OCI-LY7 (cell line): Measurements from ENCODE around the gene PPP1R37. TPM values are rescaled to one million over a fixed set of nuclear protein-coding genes. Genes with fewer than 3 reads are reported as not detected.

Experiments used
- BruUV-seq: library from RNA; stranded (reverse); fragments of 400-500 nt; replicated peaks from 2 replicates; lab custom pipeline; 2021; lab: Mats Ljungman, UMichigan
- CTCF ChIA-PET: fragments of 300-600 bp; sonication (Branson Sonifier 250); formaldehyde crosslinking; loops from one replicate; lab custom pipeline; 2022; ENCODE audit warnings: antibody characterized with exemption; ENCODE audit not compliant: unreplicated experiment; lab: Charles Lee
- POLR2A ChIA-PET: fragments of 300-600 bp; sonication (Branson Sonifier 250); formaldehyde crosslinking; loops from one replicate; lab custom pipeline; 2022; ENCODE audit warnings: antibody characterized with exemption; lab: Charles Lee
- DNase-seq: peaks from one replicate; pipeline ENCODE4 v3.0.0-alpha.2; 2015; ENCODE audit warnings: low spot score
- H2AFZ ChIP-seq: fragments of 200-600 bp; sonication (generic), shearing (Covaris generic); 2 replicates; pipeline ENCODE4 v1.6.1; 2014; ENCODE audit warnings: mild to moderate bottlenecking, antibody characterized with exemption, low read length, moderate library complexity
- H3K27ac ChIP-seq: fragments of 200-600 bp; sonication (generic); 2 replicates; pipeline ENCODE4 v1.5.1; 2014; ENCODE audit warnings: mixed run types, low read depth, mild to moderate bottlenecking, moderate library complexity, low read length, inconsistent platforms; ENCODE audit not compliant: poor library complexity, severe bottlenecking
- H3K36me3 ChIP-seq: fragments of 200-600 bp; sonication (generic); 2 replicates; pipeline ENCODE4 v1.6.1; 2014; ENCODE audit warnings: mild to moderate bottlenecking, antibody characterized with exemption, low read length, moderate library complexity, mixed read lengths; ENCODE audit not compliant: insufficient read depth
- H3K4me1 ChIP-seq: fragments of 200-600 bp; sonication (generic); 2 replicates; pipeline ENCODE4 v1.5.1; 2014; ENCODE audit warnings: mild to moderate bottlenecking, low read length; ENCODE audit not compliant: insufficient read depth, poor library complexity, severe bottlenecking
- H3K4me2 ChIP-seq: fragments of 200-600 bp; sonication (generic); 2 replicates; pipeline ENCODE4 v1.6.1; 2014; ENCODE audit warnings: mild to moderate bottlenecking, low read length
- H3K4me3 ChIP-seq: fragments of 200-600 bp; sonication (generic); 2 replicates; pipeline ENCODE4 v1.5.1; 2014; ENCODE audit warnings: mild to moderate bottlenecking, low read depth, low read length; ENCODE audit not compliant: poor library complexity, severe bottlenecking
- H3K79me2 ChIP-seq: fragments of 200-600 bp; sonication (generic); 2 replicates; pipeline ENCODE4 v1.6.1; 2016; ENCODE audit warnings: low read depth, mild to moderate bottlenecking, low read length, moderate library complexity, mixed read lengths; ENCODE audit not compliant: insufficient read depth
- H3K9me2 ChIP-seq: fragments of 200-600 bp; sonication (generic); 2 replicates; pipeline ENCODE4 v1.6.1; 2016; ENCODE audit warnings: mild to moderate bottlenecking, low read length, mixed read lengths; ENCODE audit not compliant: insufficient read depth
- H3K9me3 ChIP-seq: fragments of 200-600 bp; sonication (generic); 2 replicates; pipeline ENCODE4 v1.6.1; 2014; ENCODE audit warnings: mild to moderate bottlenecking, mixed run types, low read length, mixed read lengths
- H4K20me1 ChIP-seq: fragments of 200-600 bp; sonication (generic); 2 replicates; pipeline ENCODE4 v1.6.1; 2014; ENCODE audit warnings: mild to moderate bottlenecking, antibody characterized with exemption, low read length, moderate library complexity, mixed read lengths; ENCODE audit not compliant: insufficient read depth
- EZH2phosphoT487 ChIP-seq: fragments of 200-600 bp; sonication (generic); IDR thresholded peaks from 2 replicates; pipeline ENCODE4 v1.6.1; 2018; ENCODE audit warnings: low read depth, borderline replicate concordance, mild to moderate bottlenecking, mixed run types, antibody characterized with exemption, low read length, moderate library complexity, mixed read lengths
- intact Hi-C: fragments of 100-400 bp; cut with micrococcal nuclease; formaldehyde crosslinking; loops from one replicate; pipeline ENCODE4 v1.10.0; 2022; ENCODE audit not compliant: unreplicated experiment
- total RNA-seq, 2 experiments: library from RNA; depleted of rRNA in 1 of 2; stranded (reverse); fragments of >200 nt in 1 of 2; shearing (Covaris generic) in 1 of 2; gene quantifications; 2 replicates each; pipeline ENCODE4 v1.2.3, GENCODE V29; 2014 to 2022
- TF ChIP-seq, protein P1 (sequence below): fragments of 200-600 bp; sonication (generic); conservative IDR thresholded peaks from 2 replicates; pipeline ENCODE4 v1.5.1; 2014; ENCODE audit warnings: mild to moderate bottlenecking, antibody characterized with exemption, low read length, moderate library complexity, mixed read lengths

The PPP1R37 gene
- total RNA-seq, 2 experiments from 2014 or later: 24.7 to 48.6 TPM

DNA sequence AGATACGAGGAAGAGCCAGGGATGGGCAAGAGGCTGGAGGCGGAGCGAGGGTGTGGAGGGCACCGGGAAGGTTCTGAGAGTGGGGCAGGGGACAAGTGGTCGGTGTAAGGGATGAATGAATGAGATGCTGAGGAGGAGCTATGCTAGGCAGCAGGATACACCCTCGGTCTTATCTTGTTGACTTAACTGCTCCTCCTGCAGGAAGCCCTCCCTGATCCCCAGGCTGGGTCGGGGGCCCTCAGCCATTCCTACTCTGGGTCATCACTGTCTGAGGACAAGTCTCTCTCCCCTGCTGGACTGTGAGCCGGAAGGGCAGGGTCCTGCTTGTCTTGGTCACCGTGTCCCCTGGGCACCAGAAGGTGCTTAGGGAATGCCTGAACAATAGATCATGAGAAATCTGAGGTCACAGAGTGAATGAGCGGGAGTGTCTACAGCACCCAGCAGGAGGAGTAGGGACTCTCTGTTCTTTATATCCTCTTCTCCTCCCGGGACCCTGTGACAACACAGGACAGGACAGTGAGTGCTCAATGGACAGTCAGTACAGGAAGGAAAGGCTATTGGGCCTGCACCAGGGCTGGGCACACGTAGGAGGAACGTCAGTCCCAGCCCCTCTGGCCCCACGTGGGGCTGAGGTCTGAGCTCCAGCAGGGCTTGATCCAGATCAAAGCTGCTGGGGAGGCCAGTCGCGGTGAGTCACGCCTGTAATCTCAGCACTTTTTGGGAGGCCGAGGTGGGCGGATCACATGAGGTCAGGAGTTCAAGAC lies 61.3 kb downstream of the PPP1R37 start:
- Histone ChIP-seq H3K36me3 (no peaks in the 10 kb centered on the region; the same call in 1 of the 2 replicates), H3K9me3 (no peaks in the 10 kb centered on the region), H3K9me2 (no peaks in the 10 kb centered on the region), H3K79me2 (no peaks in the 10 kb centered on the region), H3K4me3 (no peak overlapping the region), H3K4me2 (peak overlapping the region; percentile 12; the same call in 1 of the 2 replicates), H3K4me1 (peaks cover 11% of the 10 kb centered on the region), H3K27ac (no peak overlapping the region), H4K20me1 (no peaks in the 10 kb centered on the region), H2AFZ (no peak overlapping the region)
- TF ChIP-seq, protein P1, sequence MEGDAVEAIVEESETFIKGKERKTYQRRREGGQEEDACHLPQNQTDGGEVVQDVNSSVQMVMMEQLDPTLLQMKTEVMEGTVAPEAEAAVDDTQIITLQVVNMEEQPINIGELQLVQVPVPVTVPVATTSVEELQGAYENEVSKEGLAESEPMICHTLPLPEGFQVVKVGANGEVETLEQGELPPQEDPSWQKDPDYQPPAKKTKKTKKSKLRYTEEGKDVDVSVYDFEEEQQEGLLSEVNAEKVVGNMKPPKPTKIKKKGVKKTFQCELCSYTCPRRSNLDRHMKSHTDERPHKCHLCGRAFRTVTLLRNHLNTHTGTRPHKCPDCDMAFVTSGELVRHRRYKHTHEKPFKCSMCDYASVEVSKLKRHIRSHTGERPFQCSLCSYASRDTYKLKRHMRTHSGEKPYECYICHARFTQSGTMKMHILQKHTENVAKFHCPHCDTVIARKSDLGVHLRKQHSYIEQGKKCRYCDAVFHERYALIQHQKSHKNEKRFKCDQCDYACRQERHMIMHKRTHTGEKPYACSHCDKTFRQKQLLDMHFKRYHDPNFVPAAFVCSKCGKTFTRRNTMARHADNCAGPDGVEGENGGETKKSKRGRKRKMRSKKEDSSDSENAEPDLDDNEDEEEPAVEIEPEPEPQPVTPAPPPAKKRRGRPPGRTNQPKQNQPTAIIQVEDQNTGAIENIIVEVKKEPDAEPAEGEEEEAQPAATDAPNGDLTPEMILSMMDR: no peak
- no peak for TF ChIP-seq EZH2phosphoT487
- intact Hi-C loops: no loop called here
- ChIA-PET CTCF (no interaction called here), POLR2A (no interaction called here)
- no peak for DNase-seq
- BruUV-seq: no TSS peak

DNA sequence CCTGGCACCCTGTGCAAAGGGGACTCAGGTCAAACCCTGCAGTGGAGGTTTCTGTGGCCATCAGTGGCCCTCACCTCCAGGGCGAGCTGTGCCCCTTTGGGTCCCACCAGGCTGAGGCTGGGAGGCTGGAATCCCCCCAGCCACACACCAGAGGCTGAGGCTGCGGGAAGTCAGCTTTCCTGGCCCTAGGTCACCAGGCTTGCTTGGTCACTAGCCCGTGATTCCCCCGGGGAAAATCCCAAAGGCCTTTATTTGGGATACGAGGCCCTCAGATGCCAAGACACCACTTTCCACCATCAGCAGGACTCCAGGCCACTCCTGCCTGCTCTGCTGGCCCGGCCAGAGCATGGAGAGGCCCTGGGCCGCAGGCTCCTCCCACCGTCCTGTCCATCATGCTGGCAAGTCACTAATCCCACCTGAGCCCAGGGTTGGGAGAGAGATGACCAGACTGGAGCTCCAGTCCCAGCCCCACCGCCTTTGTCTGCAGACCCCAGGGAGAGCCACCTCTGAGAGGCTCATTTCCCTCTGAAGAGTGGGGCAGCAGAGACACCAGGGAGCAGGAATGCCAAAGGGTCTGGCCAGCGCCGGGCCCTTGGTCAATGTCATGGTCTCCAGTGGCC lies 63.1 kb downstream of the PPP1R37 start:
- Histone ChIP-seq H3K9me3 (no peaks in the 10 kb centered on the region), H3K4me1 (peaks cover 11% of the 10 kb centered on the region), H3K36me3 (no peaks in the 10 kb centered on the region; the same call in 1 of the 2 replicates), H3K79me2 (no peaks in the 10 kb centered on the region), H3K27ac (no peak overlapping the region), H3K4me3 (no peak overlapping the region), H4K20me1 (no peaks in the 10 kb centered on the region), H3K4me2 (no peak overlapping the region), H2AFZ (no peak overlapping the region), H3K9me2 (no peaks in the 10 kb centered on the region)
- BruUV-seq: no TSS peak
- CTCF ChIA-PET: no interaction called here
- POLR2A ChIA-PET: interaction anchor here (0.6 kb wide), 1 partner anchor 50 kb away, joined by 4 read pairs; no protein-coding TSS in a partner anchor
- TF ChIP-seq EZH2phosphoT487: no peak
- TF ChIP-seq, protein P1: no peak
- intact Hi-C loops: no loop called here
- DNase-seq: no peak

DNA sequence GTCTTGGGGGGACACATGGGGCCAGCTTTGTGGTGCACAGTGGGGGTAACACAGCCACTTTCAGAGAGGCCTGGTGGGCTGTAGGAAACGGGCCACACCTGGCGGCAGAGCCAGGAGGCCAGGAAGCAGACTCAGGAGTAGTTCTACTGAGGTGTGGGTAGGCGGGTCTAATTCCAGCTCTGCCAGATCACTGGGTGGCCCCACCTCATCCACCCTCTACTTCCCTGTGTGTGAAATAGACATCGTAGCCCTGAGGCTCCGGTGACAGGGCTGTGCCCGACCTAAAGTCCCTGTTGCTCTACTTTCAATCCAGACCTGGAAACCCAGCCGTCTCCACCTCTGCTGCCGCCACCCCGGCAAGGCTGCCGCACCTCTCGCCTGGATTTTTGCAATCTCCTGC lies 63.8 kb downstream of the PPP1R37 start:
- Histone ChIP-seq H3K4me3 (no peak overlapping the region), H3K4me1 (peaks cover 11% of the 10 kb centered on the region), H3K4me2 (no peak overlapping the region), H3K27ac (no peak overlapping the region), H3K9me3 (no peaks in the 10 kb centered on the region), H3K36me3 (no peaks in the 10 kb centered on the region; the same call in 1 of the 2 replicates), H3K79me2 (no peaks in the 10 kb centered on the region), H4K20me1 (no peaks in the 10 kb centered on the region), H2AFZ (no peak overlapping the region), H3K9me2 (no peaks in the 10 kb centered on the region)
- ChIA-PET POLR2A (no interaction called here), CTCF (no interaction called here)
- intact Hi-C loops: no loop called here
- TF ChIP-seq EZH2phosphoT487: no peak
- TF ChIP-seq, protein P1: no peak
- DNase-seq: no peak
- no TSS peak for BruUV-seq
